AG09319 (cell line): ENCODE data around the gene IRF5.
A peak's percentile ranks its signal among the peaks of the same experiment; 100 is the strongest.
"Not testable (repeated sequence)": the region's sequence is repeated elsewhere in the genome, so short reads cannot be mapped to it uniquely, and the experiment has no call there.

Experiments
- DNase-seq: peaks from one replicate; pipeline ENCODE4 v3.0.0-alpha.2; 2010; ENCODE audit warnings: low read depth; ENCODE audit errors: extremely low read depth
- CTCF ChIP-seq: IDR thresholded peaks from 2 replicates; pipeline ENCODE4 v1.5.1; 2011; ENCODE audit warnings: low read depth, mild to moderate bottlenecking, inconsistent platforms, low read length, moderate library complexity

Gene IRF5

DNA sequence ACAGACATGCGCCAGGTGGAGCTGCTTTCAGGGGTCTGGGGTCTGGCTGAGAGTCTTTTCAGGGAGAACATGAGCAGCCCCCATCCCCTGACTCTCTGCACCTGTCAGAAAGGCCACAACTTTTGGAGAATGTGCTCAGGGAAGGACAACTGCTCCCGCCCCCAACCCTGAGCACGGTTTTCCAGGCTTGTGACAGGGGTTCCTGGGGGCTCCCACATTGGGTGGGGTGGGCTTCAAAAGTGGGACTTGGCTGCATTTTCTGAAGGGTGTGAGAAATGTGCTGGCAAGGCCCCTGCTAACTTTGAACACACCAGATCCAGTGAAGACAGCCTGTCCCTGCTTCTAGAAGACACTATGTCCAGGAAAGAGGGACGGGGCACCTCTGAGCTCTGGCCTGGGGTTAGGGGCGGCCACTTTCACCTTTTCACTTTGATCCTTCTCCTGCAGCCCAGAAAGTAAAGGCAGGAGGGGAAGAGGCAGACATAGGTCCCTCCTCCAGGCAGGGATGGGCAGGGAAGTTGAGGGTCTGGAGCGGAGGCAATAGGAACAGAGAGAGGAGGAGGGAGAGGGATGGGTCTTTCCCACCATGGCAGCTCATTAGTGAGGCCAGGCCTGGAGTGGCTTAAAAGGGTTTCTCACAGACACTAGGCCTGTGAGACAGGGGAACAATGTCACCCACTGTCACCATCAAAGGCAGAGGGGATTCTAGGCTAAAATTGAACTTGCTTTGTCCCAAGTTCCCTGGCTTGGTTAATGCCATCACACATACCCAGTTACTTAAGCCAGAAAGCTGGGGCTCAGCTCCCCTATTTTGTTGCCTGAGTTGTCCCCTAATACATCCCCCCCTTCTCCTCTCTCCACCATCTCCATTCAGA, 28.7 kb upstream of the IRF5 start:
- DNase-seq: no peak
- TF ChIP-seq CTCF: no peak

DNA sequence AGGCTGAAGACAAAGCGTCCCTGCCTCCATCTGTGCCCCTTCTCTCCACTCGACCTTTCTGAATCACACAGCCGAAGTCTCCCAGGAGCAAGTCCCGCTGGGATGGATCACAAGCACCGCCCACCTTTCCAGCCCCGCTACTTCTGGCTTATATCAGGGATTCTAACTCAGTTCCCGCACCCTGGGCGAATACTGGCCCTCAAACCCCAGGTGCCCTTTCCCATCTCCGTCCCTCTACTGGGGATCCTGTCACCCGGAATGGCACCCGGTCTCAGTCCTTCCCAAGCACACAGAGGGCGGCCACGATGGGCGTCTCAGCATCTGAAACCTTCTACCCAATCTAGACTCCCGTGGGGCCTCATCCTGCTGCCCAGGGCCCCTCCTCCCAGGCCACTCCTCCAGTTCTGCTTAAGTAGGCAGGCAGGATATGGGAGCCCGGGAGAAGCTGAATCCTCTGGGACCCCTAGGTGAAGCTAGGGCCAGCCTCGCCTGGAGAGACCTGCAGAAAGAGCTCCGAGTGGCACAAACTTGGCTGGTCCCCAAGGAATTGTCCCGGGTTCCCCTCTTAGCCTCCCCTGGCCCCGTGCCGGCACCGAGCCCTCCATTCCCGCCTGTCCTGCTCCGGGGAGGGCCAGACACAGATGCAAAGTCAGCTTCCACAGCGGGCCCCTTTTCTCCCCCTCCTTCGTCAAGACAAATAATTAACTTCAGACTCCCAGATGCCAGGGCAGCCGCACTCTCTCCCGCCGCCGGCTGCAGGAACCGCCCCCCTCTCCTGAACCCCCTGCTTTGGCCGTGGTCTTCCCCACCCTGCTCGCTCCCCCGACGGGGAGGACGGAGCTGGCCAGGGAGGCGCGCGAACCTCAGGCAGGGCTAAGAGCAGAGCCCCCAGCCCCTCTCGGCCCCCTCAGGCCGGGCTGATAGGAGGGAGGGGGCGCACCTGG, 27.8 kb upstream of the IRF5 start:
- DNase-seq: peak; percentile 1
- TF ChIP-seq CTCF: no peak

- no peak for DNase-seq
- TF ChIP-seq CTCF: no peak
Measured at GRCh38 chr7:128910569-128910945, 27.2 kb upstream of the IRF5 start, which contains the start of gene KCP. TSS of gene KCP (minus strand) at chr7:128910709. CDS start at chr7:128910676, 33 bp downstream.

- no peak for TF ChIP-seq CTCF
- no peak for DNase-seq
Measured at GRCh38 chr7:128911423-128912031, 26.2 kb upstream of the IRF5 start.

- DNase-seq: no peak
- no peak for TF ChIP-seq CTCF
Measured at GRCh38 chr7:128912281-128912680, 25.4 kb upstream of the IRF5 start.

- DNase-seq: not testable (repeated sequence)
Measured at GRCh38 chr7:128912709-128913495, 24.8 kb upstream of the IRF5 start.

DNA sequence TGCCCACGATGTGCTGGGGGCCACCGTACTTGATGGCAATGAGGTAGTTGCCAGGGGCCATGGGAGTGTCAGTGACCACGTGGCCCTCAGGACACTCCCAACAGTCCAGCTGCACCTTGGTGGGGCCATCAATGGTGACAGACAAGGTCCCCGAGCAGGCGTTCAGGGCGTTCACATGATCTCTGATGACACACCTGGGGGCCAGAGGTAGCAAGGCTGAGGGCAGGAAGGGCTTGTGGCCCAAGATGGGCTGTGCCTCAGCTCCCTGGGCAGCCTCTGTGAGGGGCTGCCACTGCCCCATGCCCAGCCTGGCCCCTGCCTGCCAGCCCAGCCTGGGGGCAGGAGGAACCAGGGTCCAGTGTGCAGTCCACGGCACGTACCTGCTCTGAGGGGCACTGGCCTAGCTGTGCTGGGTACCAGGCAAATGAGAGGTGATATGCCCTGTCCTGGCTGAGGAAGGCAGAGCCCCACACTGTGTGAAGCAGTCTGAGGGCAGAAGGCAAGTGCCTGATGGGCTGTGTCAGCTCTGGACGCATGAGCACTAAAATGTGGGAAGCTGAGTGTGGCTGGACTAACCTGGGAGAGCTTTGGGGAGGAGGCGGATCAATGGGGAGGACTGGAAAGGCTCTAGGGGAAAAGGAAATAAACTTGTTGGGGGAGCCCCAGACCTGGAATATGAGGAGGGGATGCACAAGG, 23.7 kb upstream of the IRF5 start:
- DNase-seq: no peak
- no peak for TF ChIP-seq CTCF
